GM19324 (cell line): Measurements from ENCODE around the gene ENPP1.

Experiments
- ATAC-seq: cut with Tn5 transposase; IDR thresholded peaks from one replicate; pipeline ENCODE4 v1.9.1; 2021; ENCODE audit warnings: mild to moderate bottlenecking, moderate library complexity; ENCODE audit not compliant: unreplicated experiment, low FRiP score

ENPP1 gene

GRCh38 chr6:131784561-131784960, 23.3 kb upstream of the ENPP1 start:
- no peak for ATAC-seq

- no peak for ATAC-seq
Measured at GRCh38 chr6:131787079-131787478, 20.7 kb upstream of the ENPP1 start.

GRCh38 chr6:131787766-131788712, 19.8 kb upstream of the ENPP1 start:
- no peak for ATAC-seq

- ATAC-seq, result no peak
Measured at GRCh38 chr6:131789219-131789618, 18.6 kb upstream of the ENPP1 start.

GRCh38 chr6:131791476-131791875, 16.3 kb upstream of the ENPP1 start:
- ATAC-seq, result no peak

GRCh38 chr6:131792091-131792496, 15.7 kb upstream of the ENPP1 start:
- no peak for ATAC-seq

- ATAC-seq, result no peak
Measured at GRCh38 chr6:131795366-131795765, 12.5 kb upstream of the ENPP1 start.

GRCh38 chr6:131802347-131802746, 5.5 kb upstream of the ENPP1 start:
- ATAC-seq, result no peak

GRCh38 chr6:131803007-131803769, 4.6 kb upstream of the ENPP1 start:
- ATAC-seq, result no peak

GRCh38 chr6:131804131-131804530, 3.7 kb upstream of the ENPP1 start:
- ATAC-seq, result no peak

- no peak for ATAC-seq
Measured at GRCh38 chr6:131807321-131807643, 538 bp upstream of the ENPP1 start.

GRCh38 chr6:131808460-131809269, 845 bp downstream of the ENPP1 start:
- ATAC-seq, result no peak

GRCh38 chr6:131811500-131811899, 3.7 kb downstream of the ENPP1 start:
- ATAC-seq, result no peak

- no peak for ATAC-seq
Measured at GRCh38 chr6:131813991-131814390, 6.2 kb downstream of the ENPP1 start.

GRCh38 chr6:131816869-131817268, 9.0 kb downstream of the ENPP1 start:
- no peak for ATAC-seq

GRCh38 chr6:131819572-131820124, 11.8 kb downstream of the ENPP1 start:
- ATAC-seq, result no peak

GRCh38 chr6:131821010-131821807, 13.4 kb downstream of the ENPP1 start:
- no peak for ATAC-seq

GRCh38 chr6:131822119-131822518, 14.3 kb downstream of the ENPP1 start:
- ATAC-seq, result no peak

GRCh38 chr6:131823276-131823902, 15.6 kb downstream of the ENPP1 start:
- ATAC-seq, result no peak
